ENCODE data around the gene GOT1.

Gene GOT1

GRCh38 chr10:99382176-99382575, 48.2 kb downstream of the GOT1 start:
- TF ChIP-seq CREB1 (IDR thresholded peaks at IDR 0.05; ENCODE audit: low read depth) (no peak), USF1 (IDR thresholded peaks at IDR 0.05) (no peak), REST (IDR thresholded peaks at IDR 0.05; ENCODE audit: low read depth) (no peak), RAD21 (IDR thresholded peaks at IDR 0.05; ENCODE audit: low read depth) (no peak), YY1 (IDR thresholded peaks at IDR 0.05; ENCODE audit: low read depth) (no peak), TEAD4 (IDR thresholded peaks at IDR 0.05) (no peak), EGR1 (IDR thresholded peaks at IDR 0.05) (no peak), TAF1 (IDR thresholded peaks at IDR 0.05; ENCODE audit: low read depth) (no peak), TCF12 (IDR thresholded peaks at IDR 0.05; ENCODE audit: low read depth) (no peak), ZBTB7A (IDR thresholded peaks at IDR 0.05; ENCODE audit: low read depth) (no peak), FOXM1 (IDR thresholded peaks at IDR 0.05; ENCODE audit: borderline replicate concordance, low read depth) (no peak), NFIC (IDR thresholded peaks at IDR 0.05) (no peak), CEBPB (IDR thresholded peaks at IDR 0.05) (no peak), MAX (IDR thresholded peaks at IDR 0.05) (no peak), EP300 (IDR thresholded peaks at IDR 0.05; ENCODE audit: borderline replicate concordance) (no peak)

GRCh38 chr10:99375426-99375825, 55.0 kb downstream of the GOT1 start:
- TF ChIP-seq REST (IDR thresholded peaks at IDR 0.05; ENCODE audit: low read depth): no peak
- TF ChIP-seq TAF1 (IDR thresholded peaks at IDR 0.05; ENCODE audit: low read depth): no peak
- no peak for TF ChIP-seq USF1 (IDR thresholded peaks at IDR 0.05)
- no peak for TF ChIP-seq MAX (IDR thresholded peaks at IDR 0.05)
- no peak for TF ChIP-seq CEBPB (IDR thresholded peaks at IDR 0.05)
- TF ChIP-seq NFIC (IDR thresholded peaks at IDR 0.05): no peak
- no peak for TF ChIP-seq CREB1 (IDR thresholded peaks at IDR 0.05; ENCODE audit: low read depth)
- TF ChIP-seq RAD21 (IDR thresholded peaks at IDR 0.05; ENCODE audit: low read depth): no peak
- no peak for TF ChIP-seq TEAD4 (IDR thresholded peaks at IDR 0.05)
- TF ChIP-seq YY1 (IDR thresholded peaks at IDR 0.05; ENCODE audit: low read depth): no peak
- no peak for TF ChIP-seq ZBTB7A (IDR thresholded peaks at IDR 0.05; ENCODE audit: low read depth)
- no peak for TF ChIP-seq EP300 (IDR thresholded peaks at IDR 0.05; ENCODE audit: borderline replicate concordance)
- no peak for TF ChIP-seq TCF12 (IDR thresholded peaks at IDR 0.05; ENCODE audit: low read depth)
- no peak for TF ChIP-seq FOXM1 (IDR thresholded peaks at IDR 0.05; ENCODE audit: borderline replicate concordance, low read depth)
- no peak for TF ChIP-seq EGR1 (IDR thresholded peaks at IDR 0.05)

DNA sequence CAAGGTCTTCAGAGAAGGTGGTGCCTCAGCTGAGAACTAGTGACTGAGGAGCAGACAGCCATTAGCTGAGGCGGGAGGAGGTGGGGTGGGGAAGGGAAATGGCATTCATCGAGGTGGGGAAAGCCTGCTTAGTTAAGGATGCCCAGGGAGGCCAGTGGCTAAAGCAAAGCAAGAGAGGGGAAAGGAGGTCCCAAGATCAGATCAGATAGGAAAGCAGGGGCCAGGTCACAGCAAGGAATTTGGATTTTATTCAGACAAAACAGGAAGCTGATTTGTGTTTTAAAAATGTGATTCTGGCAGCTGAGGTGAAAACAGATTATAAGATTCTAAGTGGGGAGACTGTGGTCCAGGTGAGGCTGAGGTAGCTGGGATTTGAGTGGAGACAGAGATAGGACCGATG, 55.5 kb downstream of the GOT1 start:
- no peak for TF ChIP-seq YY1 (IDR thresholded peaks at IDR 0.05; ENCODE audit: low read depth)
- TF ChIP-seq MAX (IDR thresholded peaks at IDR 0.05): no peak
- TF ChIP-seq NFIC (IDR thresholded peaks at IDR 0.05): no peak
- TF ChIP-seq TAF1 (IDR thresholded peaks at IDR 0.05; ENCODE audit: low read depth): no peak
- no peak for TF ChIP-seq TEAD4 (IDR thresholded peaks at IDR 0.05)
- TF ChIP-seq EGR1 (IDR thresholded peaks at IDR 0.05): no peak

- TF ChIP-seq YY1 (IDR thresholded peaks at IDR 0.05; ENCODE audit: low read depth) (no peak), USF1 (IDR thresholded peaks at IDR 0.05) (no peak), REST (IDR thresholded peaks at IDR 0.05; ENCODE audit: low read depth) (no peak), EP300 (IDR thresholded peaks at IDR 0.05; ENCODE audit: borderline replicate concordance) (no peak), NFIC (IDR thresholded peaks at IDR 0.05) (no peak), CEBPB (IDR thresholded peaks at IDR 0.05) (no peak), CREB1 (IDR thresholded peaks at IDR 0.05; ENCODE audit: low read depth) (no peak), TAF1 (IDR thresholded peaks at IDR 0.05; ENCODE audit: low read depth) (no peak)
These were observed 55.9 kb downstream of the GOT1 start for GRCh38 chr10:99374526-99374925.

Measured in Ishikawa (cell line).